ENCODE results near the gene ITGAV. TPM values are rescaled to one million over a fixed set of nuclear protein-coding genes. Genes with fewer than 3 reads are reported as not detected.

Gene ITGAV
- total RNA-seq, 1 donor from 2014 or later: 67.0 TPM

DNA sequence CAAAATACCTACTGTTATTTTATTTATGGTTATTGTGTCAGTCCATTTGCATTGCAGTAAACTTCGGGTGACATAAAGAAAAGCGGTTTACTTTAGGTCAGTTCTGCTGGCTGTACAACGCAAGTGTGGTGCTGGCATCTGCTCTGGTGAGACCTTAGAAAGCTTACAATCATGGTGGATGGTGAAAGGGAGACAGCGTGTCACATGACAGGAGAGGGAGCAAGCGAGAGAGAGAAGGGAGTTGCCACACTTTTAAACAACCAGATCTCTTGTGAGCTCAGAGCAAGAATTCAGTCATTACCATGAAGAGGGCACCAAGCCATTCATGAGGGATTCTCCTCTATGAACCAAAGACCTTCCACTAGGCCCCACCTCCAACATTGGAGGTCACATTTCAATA is 102.0 kb downstream of the ITGAV start:
- intact Hi-C loops (cut with DNase I): no loop called here
- H3K9me3 ChIP-seq: no peaks in the 10 kb centered on the region
- no peaks in the 10 kb centered on the region for H3K36me3 ChIP-seq
- no peak overlapping the region for H3K4me3 ChIP-seq
- H3K27ac ChIP-seq: no peak overlapping the region
- no peak for ATAC-seq
- H3K27me3 ChIP-seq: no peaks in the 10 kb centered on the region
- H3K4me1 ChIP-seq: peaks cover 9% of the 10 kb centered on the region
- no peak for DNase-seq
- TF ChIP-seq CTCF (IDR thresholded peaks at IDR 0.05): no peak

DNA sequence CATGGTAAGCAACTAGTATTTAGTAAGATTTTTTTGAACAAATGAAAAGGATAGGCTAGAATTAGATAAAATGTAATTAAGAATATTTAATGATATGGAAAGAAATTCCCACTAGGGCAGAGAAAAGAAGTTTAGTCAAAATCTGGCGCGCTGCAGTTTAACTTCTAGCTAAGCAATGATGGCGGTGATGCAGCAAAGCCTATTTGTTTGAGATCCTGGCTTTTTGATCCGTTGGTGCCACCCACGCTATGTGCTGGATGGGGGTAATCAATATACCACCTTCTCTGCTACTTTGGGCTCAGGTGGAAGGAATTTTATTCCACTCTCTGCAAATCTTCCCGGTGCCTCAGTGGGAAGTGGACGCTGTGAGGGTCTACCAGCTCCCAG is 103.6 kb downstream of the ITGAV start:
- no peak for DNase-seq
- no peaks in the 10 kb centered on the region for H3K27me3 ChIP-seq
- no peak overlapping the region for H3K27ac ChIP-seq

DNA sequence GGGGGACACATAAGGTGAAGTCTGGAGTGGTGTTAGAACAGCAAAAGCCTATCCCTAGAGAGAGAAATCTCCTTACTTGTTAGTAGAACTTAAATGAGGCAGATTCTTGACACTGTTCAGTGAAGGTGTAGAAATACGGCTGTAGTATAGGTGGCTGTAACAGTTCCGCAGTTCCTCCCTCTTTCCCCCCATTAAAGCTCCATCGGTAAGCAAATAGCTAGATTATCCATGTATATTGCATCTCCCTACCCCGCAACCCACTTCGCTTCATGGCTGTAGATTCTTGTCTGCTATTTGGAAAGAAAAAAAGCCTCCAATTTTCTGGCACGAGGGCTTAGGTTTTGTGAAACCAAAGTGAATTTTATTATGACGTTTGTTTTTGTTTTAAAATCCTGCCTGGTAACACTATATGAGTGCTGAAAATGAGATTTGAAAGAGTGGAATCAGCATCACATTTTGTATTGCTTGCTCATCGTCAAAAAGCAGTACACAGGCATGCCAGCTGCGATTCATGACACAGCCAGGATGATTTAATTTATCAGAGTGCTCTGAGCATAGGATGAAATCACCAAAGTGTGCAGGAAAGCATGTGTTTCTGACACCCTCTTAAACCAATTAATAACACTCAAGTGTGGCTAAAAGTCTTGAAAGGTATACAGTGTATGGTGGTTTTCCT is 105.4 kb downstream of the ITGAV start:
- no peak for DNase-seq
- no peak for TF ChIP-seq CTCF (IDR thresholded peaks at IDR 0.05)
- Histone ChIP-seq H3K36me3 (no peaks in the 10 kb centered on the region), H3K27me3 (no peaks in the 10 kb centered on the region), H3K4me1 (peaks cover 9% of the 10 kb centered on the region), H3K4me3 (peak overlapping the region; percentile 25), H3K27ac (no peak overlapping the region), H3K9me3 (no peaks in the 10 kb centered on the region)
- ATAC-seq: no peak
- intact Hi-C loops (cut with DNase I): no loop called here

More for the DNA sequence above, 103.6 kb downstream of the ITGAV start:
- intact Hi-C loops (cut with DNase I): no loop called here
- Histone ChIP-seq H3K4me1 (peaks cover 9% of the 10 kb centered on the region), H3K36me3 (no peaks in the 10 kb centered on the region), H3K4me3 (peak overlapping the region; percentile 69), H3K9me3 (no peaks in the 10 kb centered on the region)
- TF ChIP-seq CTCF (IDR thresholded peaks at IDR 0.05): no peak
- no peak for ATAC-seq

GRCh38 chr2:186696290-186696689 is 106.4 kb downstream of the ITGAV start:
- Histone ChIP-seq H3K27me3 (no peaks in the 10 kb centered on the region), H3K27ac (no peak overlapping the region), H3K9me3 (no peaks in the 10 kb centered on the region), H3K4me1 (peaks cover 9% of the 10 kb centered on the region), H3K36me3 (no peaks in the 10 kb centered on the region), H3K4me3 (no peak overlapping the region)
- TF ChIP-seq CTCF (IDR thresholded peaks at IDR 0.05): no peak
- no peak for DNase-seq
- no peak for ATAC-seq
- intact Hi-C loops (cut with DNase I): no loop called here

- intact Hi-C loops (cut with DNase I): no loop called here
- H3K4me1 ChIP-seq: peaks cover 9% of the 10 kb centered on the region
- H3K27me3 ChIP-seq: no peaks in the 10 kb centered on the region
- H3K4me3 ChIP-seq: no peak overlapping the region
- DNase-seq (no peak), ATAC-seq (no peak)
- no peaks in the 10 kb centered on the region for H3K9me3 ChIP-seq
- TF ChIP-seq CTCF (IDR thresholded peaks at IDR 0.05): no peak
- H3K27ac ChIP-seq: no peak overlapping the region
- no peaks in the 10 kb centered on the region for H3K36me3 ChIP-seq
These were observed 106.9 kb downstream of the ITGAV start for GRCh38 chr2:186696804-186697203.

DNA sequence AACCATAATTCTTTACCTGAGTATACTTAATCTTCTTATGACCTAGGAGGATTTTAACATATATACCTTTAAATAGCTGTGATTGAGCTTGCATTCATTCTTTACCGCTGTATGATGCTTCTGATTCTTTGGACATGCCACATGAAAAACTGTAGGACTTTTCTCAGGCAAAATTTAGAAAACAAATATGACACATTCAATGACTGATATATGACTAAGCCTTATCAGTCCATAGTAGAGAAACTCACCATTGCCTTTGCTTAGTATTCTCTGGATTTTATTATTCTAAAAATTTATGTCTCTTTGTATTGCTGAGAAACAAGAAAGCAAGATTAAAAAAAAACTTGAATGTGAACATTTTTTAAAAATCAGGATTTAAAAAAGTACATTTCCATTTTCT is 107.7 kb downstream of the ITGAV start:
- DNase-seq (no peak), ATAC-seq (no peak)
- no peak overlapping the region for H3K27ac ChIP-seq
- no peak for TF ChIP-seq CTCF (IDR thresholded peaks at IDR 0.05)
- H3K4me1 ChIP-seq: peaks cover 9% of the 10 kb centered on the region
- no peaks in the 10 kb centered on the region for H3K9me3 ChIP-seq
- no peak overlapping the region for H3K4me3 ChIP-seq
- H3K36me3 ChIP-seq: no peaks in the 10 kb centered on the region
- intact Hi-C loops (cut with DNase I): no loop called here
- no peaks in the 10 kb centered on the region for H3K27me3 ChIP-seq
